HG02852 (cell line): ENCODE results near the gene LAMP2.

Source experiments
- ATAC-seq: cut with Tn5 transposase; IDR thresholded peaks from one replicate; pipeline ENCODE4 v1.9.1; 2021; ENCODE audit warnings: mild to moderate bottlenecking, moderate library complexity; ENCODE audit not compliant: unreplicated experiment

The LAMP2 gene

GRCh38 chrX:120457766-120458180, 11.3 kb downstream of the LAMP2 start:
- ATAC-seq, result peak; percentile 92

GRCh38 chrX:120456973-120457372, 12.1 kb downstream of the LAMP2 start:
- no peak for ATAC-seq

GRCh38 chrX:120453985-120454384, 15.1 kb downstream of the LAMP2 start:
- ATAC-seq, result no peak

GRCh38 chrX:120452131-120452530, 17.0 kb downstream of the LAMP2 start:
- ATAC-seq, result peak; percentile 47

- no peak for ATAC-seq
These were observed 18.9 kb downstream of the LAMP2 start for GRCh38 chrX:120450163-120450562.

- ATAC-seq, result no peak
These were observed 22.6 kb downstream of the LAMP2 start for GRCh38 chrX:120446498-120446897.

GRCh38 chrX:120439921-120440320, 29.2 kb downstream of the LAMP2 start:
- no peak for ATAC-seq

GRCh38 chrX:120429776-120430540, 39.1 kb downstream of the LAMP2 start:
- peak; percentile 80 for ATAC-seq

GRCh38 chrX:120428309-120428708, 40.8 kb downstream of the LAMP2 start:
- no peak for ATAC-seq

GRCh38 chrX:120426599-120426998, 42.5 kb downstream of the LAMP2 start:
- no peak for ATAC-seq

- ATAC-seq, result peak; percentile 74
These were observed 49.6 kb downstream of the LAMP2 start for GRCh38 chrX:120419463-120419862.

- ATAC-seq, result no peak
These were observed 60.9 kb downstream of the LAMP2 start for GRCh38 chrX:120408168-120408567.

- ATAC-seq, result no peak
These were observed 62.5 kb downstream of the LAMP2 start for GRCh38 chrX:120406638-120407037.

GRCh38 chrX:120402369-120402768, 66.7 kb downstream of the LAMP2 start:
- ATAC-seq, result no peak

GRCh38 chrX:120401301-120401700, 67.8 kb downstream of the LAMP2 start:
- no peak for ATAC-seq

GRCh38 chrX:120380699-120381098, 88.4 kb downstream of the LAMP2 start:
- no peak for ATAC-seq

- no peak for ATAC-seq
These were observed 89.0 kb downstream of the LAMP2 start for GRCh38 chrX:120379937-120380681.

- ATAC-seq, result no peak
These were observed 90.5 kb downstream of the LAMP2 start for GRCh38 chrX:120378570-120378969.
